DOHH2 (cell line): ENCODE measurements around the gene ADAMTS15.
"Not testable (repeated sequence)": the region's sequence is repeated elsewhere in the genome, so short reads cannot be mapped to it uniquely, and the experiment has no call there.

ENCODE experiments used
- H3F3A ChIP-seq: fragments of 200-600 bp; sonication (generic), shearing (Covaris generic); 2 replicates; pipeline ENCODE4 v1.6.0; 2016; ENCODE audit warnings: antibody characterized with exemption, mild to moderate bottlenecking; ENCODE audit not compliant: control insufficient read depth, insufficient read depth
- H3K27ac ChIP-seq: fragments of 200-600 bp; sonication (generic); 2 replicates; pipeline ENCODE4 v1.5.1; 2014; ENCODE audit warnings: low read depth, mild to moderate bottlenecking, low read length, moderate library complexity
- H3K27me3 ChIP-seq: fragments of 200-600 bp; sonication (generic); 2 replicates; pipeline ENCODE4 v1.6.1; 2014; ENCODE audit warnings: mild to moderate bottlenecking, low read length, mixed read lengths; ENCODE audit not compliant: control insufficient read depth
- H3K36me3 ChIP-seq: fragments of 200-600 bp; sonication (generic); 2 replicates; pipeline ENCODE4 v1.6.1; 2014; ENCODE audit warnings: mild to moderate bottlenecking, low read length, moderate library complexity, mixed read lengths; ENCODE audit not compliant: control insufficient read depth
- H3K4me1 ChIP-seq: fragments of 200-600 bp; sonication (generic); 2 replicates; pipeline ENCODE4 v1.6.1; 2014; ENCODE audit warnings: mild to moderate bottlenecking, low read length, mixed read lengths; ENCODE audit not compliant: control insufficient read depth
- H3K4me2 ChIP-seq: fragments of 200-600 bp; sonication (generic); 2 replicates; pipeline ENCODE4 v1.6.0; 2014; ENCODE audit warnings: mild to moderate bottlenecking, low read length, moderate library complexity
- H3K4me3 ChIP-seq: fragments of 200-600 bp; sonication (generic); 2 replicates; pipeline ENCODE4 v1.5.1; 2014; ENCODE audit warnings: mild to moderate bottlenecking, low read length, mixed read lengths
- H3K79me2 ChIP-seq: fragments of 200-600 bp; sonication (generic); 2 replicates; pipeline ENCODE4 v1.6.1; 2014; ENCODE audit warnings: mild to moderate bottlenecking, low read length, mixed read lengths; ENCODE audit not compliant: control insufficient read depth
- H3K9me2 ChIP-seq: fragments of 200-600 bp; sonication (generic); replicated peaks from 2 replicates; pipeline ENCODE4 v1.6.1; 2014; ENCODE audit warnings: mild to moderate bottlenecking, low read length, mixed read lengths; ENCODE audit not compliant: control insufficient read depth
- H3K9me3 ChIP-seq: fragments of 200-600 bp; sonication (generic); 2 replicates; pipeline ENCODE4 v1.6.1; 2014; ENCODE audit warnings: antibody characterized with exemption, low read length, mixed read lengths; ENCODE audit not compliant: control insufficient read depth, insufficient read depth
- H4K20me1 ChIP-seq: fragments of 200-600 bp; sonication (generic); 2 replicates; pipeline ENCODE4 v1.6.0; 2014; ENCODE audit warnings: low read depth, mild to moderate bottlenecking, antibody characterized with exemption, low read length, moderate library complexity; ENCODE audit not compliant: control insufficient read depth, insufficient read depth
- CTCF ChIP-seq: fragments of 200-600 bp; sonication (generic); IDR thresholded peaks from one replicate; pipeline ENCODE4 v1.5.1; 2014; ENCODE audit warnings: antibody characterized with exemption, mild to moderate bottlenecking, low read depth, low read length; ENCODE audit not compliant: poor library complexity, severe bottlenecking
- EZH2phosphoT487 ChIP-seq: fragments of 200-600 bp; sonication (generic); IDR thresholded peaks from 2 replicates; pipeline ENCODE4 v1.6.1; 2017; ENCODE audit warnings: borderline replicate concordance, mild to moderate bottlenecking, antibody characterized with exemption, low read length, moderate library complexity, mixed read lengths

Gene ADAMTS15

GRCh38 chr11:130434521-130435223 is 13.8 kb upstream of the ADAMTS15 start:
- Histone ChIP-seq H3F3A (no peaks in the 10 kb centered on the region; the same call in 1 of the 2 replicates), H3K4me1 (0 out of 2 replicates have a peak, but pooled peaks cover 6% of the 10 kb centered on the region), H4K20me1 (no peaks in the 10 kb centered on the region), H3K4me2 (peak overlapping the region; percentile 85), H3K36me3 (no peaks in the 10 kb centered on the region), H3K27me3 (peaks cover 18% of the 10 kb centered on the region), H3K4me3 (peak overlapping the region; percentile 73), H3K9me3 (no peaks in the 10 kb centered on the region), H3K27ac (no peak overlapping the region), H3K79me2 (no peaks in the 10 kb centered on the region), H3K9me2 (no peaks in the 10 kb centered on the region)
- TF ChIP-seq CTCF (peak; percentile 88), EZH2phosphoT487 (no peak)

GRCh38 chr11:130435671-130436070 is 12.8 kb upstream of the ADAMTS15 start:
- Histone ChIP-seq H3K4me1 (0 out of 2 replicates have a peak, but pooled peaks cover 6% of the 10 kb centered on the region), H3K36me3 (no peaks in the 10 kb centered on the region), H3K27me3 (peaks cover 13% of the 10 kb centered on the region), H3K4me3 (no peak overlapping the region), H3F3A (no peaks in the 10 kb centered on the region; the same call in 1 of the 2 replicates), H3K9me3 (no peaks in the 10 kb centered on the region), H3K9me2 (no peaks in the 10 kb centered on the region), H3K4me2 (no peak overlapping the region), H4K20me1 (no peaks in the 10 kb centered on the region), H3K27ac (no peak overlapping the region), H3K79me2 (no peaks in the 10 kb centered on the region)
- TF ChIP-seq CTCF = no peak
- TF ChIP-seq EZH2phosphoT487 = no peak

- Histone ChIP-seq H3K4me3 (no peak overlapping the region), H3K36me3 (no peaks in the 10 kb centered on the region), H3K4me2 (no peak overlapping the region), H3K9me3 (no peaks in the 10 kb centered on the region), H4K20me1 (no peaks in the 10 kb centered on the region), H3K4me1 (0 out of 2 replicates have a peak, but pooled peaks cover 6% of the 10 kb centered on the region), H3F3A (no peaks in the 10 kb centered on the region; the same call in 1 of the 2 replicates), H3K27me3 (peaks cover 13% of the 10 kb centered on the region), H3K9me2 (no peaks in the 10 kb centered on the region), H3K27ac (no peak overlapping the region), H3K79me2 (no peaks in the 10 kb centered on the region)
- no peak for TF ChIP-seq EZH2phosphoT487
Measured at GRCh38 chr11:130436171-130436570, 12.3 kb upstream of the ADAMTS15 start.

GRCh38 chr11:130437848-130438247 is 10.6 kb upstream of the ADAMTS15 start:
- no peaks in the 10 kb centered on the region for H3K9me3 ChIP-seq

GRCh38 chr11:130438401-130439159 is 9.9 kb upstream of the ADAMTS15 start:
- not testable (repeated sequence) for H3K9me2 ChIP-seq, H3K27ac ChIP-seq, H3K9me3 ChIP-seq, H3K36me3 ChIP-seq, H3F3A ChIP-seq, H3K79me2 ChIP-seq, H3K4me2 ChIP-seq, H4K20me1 ChIP-seq, H3K4me3 ChIP-seq, H3K4me1 ChIP-seq
- H3K27me3 ChIP-seq = peaks cover 13% of the 10 kb centered on the region

More at GRCh38 chr11:130437848-130438247, 10.6 kb upstream of the ADAMTS15 start:
- H3K9me2 ChIP-seq = no peaks in the 10 kb centered on the region
- no peaks in the 10 kb centered on the region for H3K79me2 ChIP-seq
- no peak overlapping the region for H3K27ac ChIP-seq
- H3K4me1 ChIP-seq = 0 out of 2 replicates have a peak, but pooled peaks cover 6% of the 10 kb centered on the region
- no peaks in the 10 kb centered on the region for H4K20me1 ChIP-seq
- TF ChIP-seq EZH2phosphoT487 = no peak
- no peaks in the 10 kb centered on the region for H3K36me3 ChIP-seq
- H3K27me3 ChIP-seq = peaks cover 13% of the 10 kb centered on the region
- no peaks in the 10 kb centered on the region for H3F3A ChIP-seq
- no peak overlapping the region for H3K4me2 ChIP-seq
- no peak overlapping the region for H3K4me3 ChIP-seq
